ENCODE data around the gene PDZD2.
A peak's percentile ranks its signal among the peaks of the same experiment; 100 is the strongest.
"Not testable (repeated sequence)": the region's sequence is repeated elsewhere in the genome, so short reads cannot be mapped to it uniquely, and the experiment has no call there.

Gene PDZD2

DNA sequence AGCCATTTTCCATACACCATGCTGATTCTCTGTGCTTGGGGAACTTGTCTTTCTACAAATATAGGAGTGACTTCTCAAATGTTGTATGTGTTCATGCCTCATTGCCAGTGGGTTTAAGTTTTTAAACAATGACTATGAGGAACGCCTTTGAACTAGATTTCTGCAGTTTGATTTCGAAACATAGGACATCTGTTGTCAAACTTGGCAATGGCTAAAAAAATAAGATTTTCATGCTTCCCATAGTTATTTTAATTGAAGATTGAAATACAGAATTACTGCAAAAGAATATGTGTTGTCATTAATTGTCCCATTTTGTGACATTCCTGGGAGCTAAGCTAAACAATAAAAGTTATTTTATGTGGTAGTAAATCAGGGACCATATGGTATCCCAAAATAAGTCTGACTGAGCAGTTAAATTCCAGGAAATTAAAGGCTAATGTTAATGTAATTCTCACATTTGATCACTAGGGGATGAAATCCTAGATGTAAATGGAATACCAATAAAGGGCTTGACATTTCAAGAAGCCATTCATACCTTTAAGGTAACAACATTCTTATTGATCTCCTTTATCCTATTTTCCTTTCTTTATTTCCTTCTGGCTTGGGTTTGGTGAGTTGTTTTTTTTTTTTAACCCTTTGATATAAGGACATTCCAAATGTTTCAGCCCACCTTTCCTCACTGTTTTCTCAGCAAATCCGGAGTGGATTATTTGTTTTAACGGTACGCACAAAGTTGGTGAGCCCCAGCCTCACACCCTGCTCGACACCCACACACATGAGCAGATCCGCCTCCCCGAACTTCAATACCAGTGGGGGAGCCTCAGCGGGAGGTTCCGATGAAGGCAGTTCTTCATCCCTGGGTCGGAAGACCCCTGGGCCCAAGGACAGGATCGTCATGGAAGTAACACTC lies 418.5 kb downstream of the PDZD2 start:
- no peak for DNase-seq

DNA sequence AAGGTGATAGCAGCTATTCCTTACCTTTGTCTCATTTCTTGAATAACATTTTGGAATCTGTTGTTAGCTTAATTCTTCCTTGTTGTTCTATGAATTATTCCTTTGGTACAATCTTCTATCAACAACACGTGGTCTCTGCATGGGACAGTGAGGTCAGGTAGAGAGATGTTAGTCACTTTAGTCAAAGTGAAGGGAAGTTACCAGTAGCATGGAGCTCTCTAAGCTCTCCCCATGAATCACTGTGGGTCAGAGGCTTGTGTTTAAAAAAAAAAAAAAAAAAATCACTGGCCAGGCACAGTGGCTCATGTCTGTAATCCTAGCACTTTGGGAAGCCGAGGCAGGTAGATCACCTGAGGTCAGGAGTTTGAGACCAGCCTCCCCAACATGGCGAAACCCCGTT lies 419.2 kb downstream of the PDZD2 start:
- no peak for DNase-seq

DNA sequence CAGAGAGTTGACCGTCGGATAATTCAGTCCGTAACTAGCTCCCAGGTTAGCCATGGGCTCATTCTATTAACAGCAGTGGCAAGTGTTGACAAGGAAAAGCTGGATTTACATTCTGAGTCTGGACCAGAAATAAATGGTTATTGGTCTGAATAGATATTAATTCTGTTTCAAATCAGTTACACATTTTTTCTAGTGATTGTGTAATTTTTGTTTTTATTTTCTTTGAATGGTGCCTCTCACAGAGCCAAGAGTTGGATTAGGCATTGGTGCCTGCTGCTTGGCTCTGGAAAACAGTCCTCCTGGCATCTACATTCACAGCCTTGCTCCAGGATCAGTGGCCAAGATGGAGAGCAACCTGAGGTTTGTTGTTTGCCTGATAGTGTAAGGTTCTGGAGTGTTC lies 420.1 kb downstream of the PDZD2 start:
- DNase-seq: no peak

DNA sequence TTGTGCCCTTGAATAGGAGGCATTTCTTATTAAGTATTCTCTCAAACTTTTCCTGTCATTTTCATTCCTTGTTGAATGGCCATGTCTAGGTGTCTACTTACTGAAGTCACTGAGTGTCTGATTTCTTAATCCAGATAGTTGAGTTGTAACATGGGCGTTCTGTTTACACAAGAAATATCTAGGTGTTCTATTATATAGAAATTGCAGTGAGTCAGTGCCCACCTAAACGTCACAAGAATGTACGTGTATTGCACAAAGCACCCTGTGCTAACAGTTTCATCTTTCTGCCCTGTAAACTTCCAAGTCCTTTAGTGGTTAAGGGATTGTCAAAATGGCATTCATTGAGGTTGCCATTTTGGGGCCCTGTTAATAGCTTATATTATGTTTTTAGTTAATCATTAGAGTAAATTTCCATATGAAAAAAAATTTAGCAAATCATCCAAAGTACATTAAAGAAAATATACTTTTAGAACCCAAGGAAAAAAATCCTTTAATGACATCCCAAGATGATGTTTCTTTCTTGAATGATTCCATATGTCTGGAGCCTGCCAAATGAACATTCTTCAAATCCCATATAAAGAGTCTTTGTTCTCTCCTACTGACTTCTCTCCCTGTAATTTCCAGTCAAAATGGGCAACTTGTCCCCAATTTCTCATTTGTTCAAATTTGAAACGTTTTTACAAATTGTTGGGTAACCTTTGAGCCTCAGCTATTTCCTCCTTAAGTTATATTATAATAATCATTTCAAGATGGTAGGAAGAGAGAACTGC lies 421.0 kb downstream of the PDZD2 start:
- DNase-seq: no peak

DNA sequence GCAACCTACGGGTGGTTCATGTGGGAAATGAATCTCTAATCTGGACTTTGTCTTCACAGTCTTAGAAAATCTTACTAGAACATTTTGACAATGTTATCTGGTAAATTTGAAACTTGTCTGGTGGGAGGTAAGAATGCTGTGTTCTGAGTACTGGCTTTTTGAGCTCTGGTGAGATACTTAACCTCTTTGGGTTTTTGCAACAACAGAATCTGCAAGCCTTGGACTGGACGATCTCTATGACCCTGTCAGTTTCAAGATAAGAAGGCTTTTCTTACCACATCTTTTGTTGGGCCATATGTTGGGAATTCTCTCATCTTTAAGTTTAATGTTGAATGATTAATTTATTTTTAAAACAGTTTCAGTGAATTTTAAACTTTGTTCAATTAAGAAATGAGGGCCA lies 422.3 kb downstream of the PDZD2 start:
- no peak for DNase-seq

DNA sequence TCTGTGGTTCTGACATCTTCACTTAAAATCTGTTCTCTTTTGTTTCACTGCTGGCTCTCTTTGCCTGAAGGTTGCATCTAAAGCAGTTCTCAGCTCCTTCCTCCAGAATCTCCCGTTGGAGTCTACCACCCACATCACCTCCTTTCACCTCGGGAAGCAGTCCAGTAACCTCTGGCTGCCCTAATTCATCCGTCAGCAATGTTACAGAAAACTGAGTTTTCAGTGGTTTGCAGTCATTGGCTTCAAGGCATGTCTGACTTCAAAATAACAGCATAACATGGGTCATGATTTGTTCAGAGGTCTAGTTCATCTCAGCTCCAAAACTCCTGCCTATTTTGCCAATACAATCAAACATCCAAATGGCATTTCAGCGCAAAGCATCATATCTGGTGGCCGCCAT lies 427.5 kb downstream of the PDZD2 start:
- no peak for DNase-seq

DNA sequence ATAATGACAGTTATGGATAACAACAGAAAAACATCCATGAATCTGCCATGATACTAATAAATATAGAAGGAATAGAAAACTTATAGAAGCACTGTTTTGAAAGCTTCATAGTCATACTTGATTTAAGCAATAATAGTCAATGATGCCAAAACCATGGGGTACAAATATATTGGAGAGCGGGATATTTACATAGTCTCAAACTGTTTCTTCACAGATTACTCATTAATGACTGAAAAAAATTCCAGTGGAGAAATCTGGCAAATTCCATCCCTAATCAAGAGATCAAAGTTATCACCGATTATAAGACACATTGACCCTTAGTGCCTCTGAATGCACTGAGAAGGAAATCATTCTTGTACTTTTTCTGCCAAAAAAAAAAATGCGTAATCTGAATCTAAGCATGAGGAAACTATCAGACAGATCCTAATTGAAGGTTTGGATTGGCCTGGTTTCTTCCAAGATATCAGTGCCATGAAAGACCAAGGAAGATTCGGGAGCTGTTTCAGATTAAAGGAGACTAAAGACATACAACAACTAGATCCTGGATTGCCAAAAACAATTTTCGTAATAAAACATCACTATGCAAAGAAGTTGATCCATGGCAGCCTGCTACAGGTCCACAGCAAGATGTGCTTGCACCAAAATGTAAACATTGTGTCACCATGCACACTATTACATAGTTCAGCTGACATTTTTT lies 429.0 kb downstream of the PDZD2 start:
- DNase-seq: no peak

DNA sequence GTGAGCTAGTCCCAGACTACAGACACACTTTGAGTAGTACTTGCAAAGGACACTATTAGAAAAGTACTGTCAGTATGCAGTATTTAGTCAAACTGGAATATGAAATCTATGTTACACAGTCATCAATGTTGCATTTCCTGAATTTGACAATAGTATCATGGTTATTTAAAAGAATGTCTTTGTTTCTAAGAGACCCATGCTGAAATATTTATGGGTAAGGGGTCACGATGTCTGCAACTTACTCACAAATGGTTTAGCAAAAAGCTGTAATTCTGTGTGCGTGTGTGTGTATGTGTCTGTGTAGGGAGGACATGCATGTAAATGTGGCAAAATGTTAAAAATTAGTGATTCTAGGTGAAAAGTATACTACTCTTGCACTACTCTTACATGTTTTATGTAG lies 429.6 kb downstream of the PDZD2 start:
- no peak for DNase-seq

DNA sequence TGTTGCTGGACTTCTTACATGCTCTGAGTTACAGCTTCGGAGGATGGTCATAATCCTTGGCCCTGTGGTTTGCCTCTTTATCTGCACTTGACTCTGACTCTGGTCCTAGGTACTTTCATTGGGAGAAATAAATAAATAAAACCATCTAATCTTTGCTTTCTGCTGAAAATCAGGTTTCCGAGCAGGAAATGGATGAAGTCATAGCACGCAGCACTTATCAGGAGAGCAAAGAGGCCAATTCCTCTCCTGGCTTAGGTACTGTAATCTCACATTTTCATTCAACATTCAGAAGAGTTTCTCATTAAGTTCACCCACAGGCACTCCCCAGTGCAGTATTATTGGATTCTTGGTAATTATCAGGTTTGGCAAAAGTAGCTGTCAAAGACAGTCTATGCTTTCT lies 430.5 kb downstream of the PDZD2 start:
- DNase-seq: no peak

DNA sequence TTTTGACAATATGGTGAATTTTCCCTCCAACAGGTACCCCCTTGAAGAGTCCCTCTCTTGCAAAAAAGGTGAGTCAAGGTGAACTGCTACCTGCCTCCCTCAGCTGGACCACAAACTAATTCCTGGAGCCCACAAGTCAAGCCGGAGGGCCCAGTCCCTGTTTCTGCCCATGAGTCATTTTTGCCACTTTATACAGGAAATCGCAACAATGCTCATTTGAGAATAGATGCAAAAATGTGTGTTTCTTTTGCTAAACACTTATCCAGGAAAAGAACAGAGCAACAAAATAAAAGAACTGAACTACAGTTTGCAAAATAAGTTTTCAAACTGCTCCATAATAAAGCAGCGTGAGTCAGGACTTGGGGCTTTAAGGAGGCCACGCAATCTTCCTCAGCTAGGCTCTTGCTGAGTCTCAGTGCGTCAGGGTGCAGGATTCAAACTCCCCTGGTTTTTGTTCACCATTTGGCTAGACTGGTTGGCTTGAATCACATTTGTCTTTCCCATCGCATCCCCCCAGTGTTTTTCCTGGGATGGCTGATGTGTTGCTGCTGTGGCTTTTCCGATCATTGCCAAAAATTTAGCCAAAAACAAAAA lies 432.5 kb downstream of the PDZD2 start:
- DNase-seq: no peak

DNA sequence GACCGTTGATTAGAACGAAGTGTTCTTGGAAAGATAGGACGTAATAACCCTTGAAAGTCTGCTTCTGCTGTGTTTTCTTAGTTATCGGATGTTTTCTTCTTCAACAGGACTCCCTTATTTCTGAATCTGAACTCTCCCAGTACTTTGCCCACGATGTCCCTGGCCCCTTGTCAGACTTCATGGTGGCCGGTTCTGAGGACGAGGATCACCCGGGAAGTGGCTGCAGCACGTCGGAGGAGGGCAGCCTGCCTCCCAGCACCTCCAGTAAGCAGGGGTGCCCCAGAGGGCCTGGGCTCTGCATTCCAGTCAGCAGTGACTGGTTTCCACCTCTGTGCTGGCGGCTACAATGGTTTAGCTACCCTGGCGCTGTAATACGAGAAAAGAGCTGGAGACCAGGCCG lies 433.1 kb downstream of the PDZD2 start:
- no peak for DNase-seq

DNA sequence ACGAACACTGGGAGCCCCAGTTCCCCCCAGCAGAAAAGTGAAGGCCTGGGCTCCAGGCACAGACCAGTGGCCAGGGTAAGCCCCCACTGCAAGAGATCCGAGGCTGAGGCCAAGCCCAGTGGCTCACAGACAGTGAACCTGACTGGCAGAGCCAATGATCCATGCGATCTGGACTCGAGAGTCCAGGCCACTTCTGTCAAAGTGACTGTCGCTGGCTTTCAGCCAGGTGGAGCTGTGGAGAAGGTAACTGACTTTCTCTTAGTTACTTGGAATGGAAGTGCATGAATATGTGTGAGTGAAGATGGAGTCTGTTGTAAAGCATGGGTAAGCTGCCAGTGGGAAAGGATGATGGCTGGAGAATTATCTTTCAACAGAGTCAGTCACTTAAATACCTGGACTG lies 435.5 kb downstream of the PDZD2 start:
- no peak for DNase-seq

DNA sequence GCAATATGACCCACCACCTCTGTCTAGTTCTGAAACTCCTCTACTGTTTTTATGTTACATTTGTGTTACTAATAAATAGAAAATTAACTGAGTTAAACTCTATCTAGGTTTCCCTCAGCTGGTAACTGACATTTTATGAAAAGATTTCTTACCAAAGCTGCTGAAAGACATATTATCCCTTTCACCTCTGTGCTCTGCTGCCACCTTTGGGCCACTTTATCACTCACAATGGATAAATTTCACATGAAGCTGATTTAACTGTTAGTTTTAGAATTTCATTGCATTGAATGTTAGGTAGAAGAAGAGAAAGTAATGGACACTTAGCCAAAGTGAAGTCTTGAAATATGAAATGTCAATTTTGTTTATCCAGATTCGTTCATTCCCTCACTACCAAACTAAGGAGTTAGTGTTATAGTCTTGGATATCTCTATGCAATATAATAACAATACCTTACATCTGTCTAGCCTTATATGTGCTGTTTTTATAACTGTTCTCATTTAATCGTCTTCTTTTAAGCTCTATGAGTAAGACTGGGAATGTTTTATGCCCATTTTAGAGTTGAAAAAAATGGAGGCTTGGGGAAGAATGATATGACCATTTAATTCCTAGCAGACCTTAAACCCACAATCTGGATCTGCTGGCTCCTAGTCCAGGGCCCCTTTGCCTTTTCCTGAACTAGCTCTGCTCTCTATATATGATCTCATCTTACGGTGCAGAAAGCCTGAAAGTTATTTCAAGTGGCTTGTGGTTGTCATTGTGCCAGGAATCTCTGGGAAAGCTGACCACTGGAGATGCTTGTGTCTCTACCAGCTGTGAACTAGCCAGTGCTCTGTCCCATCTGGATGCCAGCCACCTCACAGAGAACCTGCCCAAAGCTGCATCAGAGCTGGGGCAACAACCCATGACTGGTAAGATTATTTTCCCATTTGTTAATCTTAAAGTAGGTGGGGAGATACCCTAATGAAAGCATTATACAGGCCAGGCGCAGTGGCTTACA lies 438.1 kb downstream of the PDZD2 start:
- DNase-seq: peak; percentile 45

DNA sequence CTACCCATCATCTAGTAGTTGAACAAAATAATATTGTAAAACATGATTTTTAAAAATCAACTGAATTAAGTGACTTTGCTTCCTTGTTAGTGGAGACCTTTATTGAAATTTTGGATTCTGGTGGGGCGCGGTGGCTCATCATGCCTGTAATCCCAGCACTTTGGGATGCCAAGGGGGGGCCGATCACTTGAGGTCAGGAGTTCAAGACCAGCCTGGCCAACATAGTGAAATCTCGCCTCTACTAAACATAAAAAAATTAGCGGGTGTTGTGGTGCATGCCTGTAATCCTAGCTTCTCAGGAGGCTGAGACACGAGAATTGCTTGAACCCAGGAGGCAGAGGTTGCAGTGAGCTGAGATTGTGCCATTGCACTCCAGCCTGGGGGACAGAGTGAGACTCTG lies 439.9 kb downstream of the PDZD2 start:
- DNase-seq: not testable (repeated sequence)

DNA sequence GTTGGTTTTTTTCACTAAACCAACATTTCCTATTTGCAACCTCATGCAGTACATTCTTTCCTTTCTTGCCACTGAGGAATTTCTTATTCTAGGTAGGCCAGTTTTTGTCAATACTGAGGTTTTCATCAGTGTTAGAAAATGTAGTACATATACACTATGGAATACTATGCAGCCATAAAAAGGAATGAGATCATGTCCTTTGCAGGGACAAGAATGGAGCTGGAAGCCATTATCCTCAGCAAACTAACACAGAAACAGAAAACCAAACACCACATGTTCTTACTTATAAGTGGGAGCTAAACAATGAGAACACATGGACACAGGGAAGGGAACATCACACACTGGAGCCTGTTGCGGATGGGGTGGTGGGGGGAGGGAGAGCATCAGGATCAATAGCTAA lies 441.6 kb downstream of the PDZD2 start:
- not testable (repeated sequence) for DNase-seq

DNA sequence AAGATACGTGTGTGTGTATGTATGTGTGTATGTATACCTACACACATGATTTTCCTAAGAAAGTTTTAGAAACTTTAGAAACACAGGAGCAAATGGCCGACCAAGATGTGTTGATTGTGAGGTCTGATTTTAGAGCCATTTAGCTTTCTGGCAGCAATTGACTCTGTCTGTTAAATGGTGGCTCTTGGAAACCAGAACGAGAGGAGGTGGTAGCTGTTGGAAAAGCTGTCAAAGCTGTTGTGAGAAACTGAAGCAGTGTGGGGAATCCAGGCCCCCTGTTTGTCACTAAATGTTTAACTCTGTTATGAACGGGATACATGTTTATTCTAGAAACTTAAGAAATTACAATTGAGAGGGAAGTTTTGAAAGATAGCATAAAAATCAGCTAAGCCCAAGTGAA lies 443.8 kb downstream of the PDZD2 start:
- DNase-seq: no peak

DNA sequence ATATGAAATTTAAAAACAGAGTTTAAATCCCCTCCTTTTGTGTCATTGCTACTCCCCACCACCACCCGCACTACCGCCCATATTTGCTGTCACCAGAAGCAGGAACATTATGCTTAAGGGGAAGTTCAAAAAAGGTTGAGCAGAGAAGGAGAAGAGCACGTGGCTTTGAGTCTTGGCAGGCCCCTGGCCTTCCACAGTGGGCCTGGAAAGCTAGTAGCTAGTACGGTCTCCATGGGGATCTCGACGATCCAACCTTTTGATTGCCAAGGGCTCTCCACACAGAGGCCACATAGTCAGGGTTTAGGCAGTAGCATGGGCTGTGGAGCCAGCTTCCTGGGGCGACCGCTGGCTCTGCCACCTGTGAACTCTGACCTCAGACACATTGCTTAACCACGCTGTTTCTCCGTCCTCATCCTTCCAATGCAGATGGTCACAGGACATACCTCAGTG lies 445.1 kb downstream of the PDZD2 start:
- DNase-seq: no peak

DNA sequence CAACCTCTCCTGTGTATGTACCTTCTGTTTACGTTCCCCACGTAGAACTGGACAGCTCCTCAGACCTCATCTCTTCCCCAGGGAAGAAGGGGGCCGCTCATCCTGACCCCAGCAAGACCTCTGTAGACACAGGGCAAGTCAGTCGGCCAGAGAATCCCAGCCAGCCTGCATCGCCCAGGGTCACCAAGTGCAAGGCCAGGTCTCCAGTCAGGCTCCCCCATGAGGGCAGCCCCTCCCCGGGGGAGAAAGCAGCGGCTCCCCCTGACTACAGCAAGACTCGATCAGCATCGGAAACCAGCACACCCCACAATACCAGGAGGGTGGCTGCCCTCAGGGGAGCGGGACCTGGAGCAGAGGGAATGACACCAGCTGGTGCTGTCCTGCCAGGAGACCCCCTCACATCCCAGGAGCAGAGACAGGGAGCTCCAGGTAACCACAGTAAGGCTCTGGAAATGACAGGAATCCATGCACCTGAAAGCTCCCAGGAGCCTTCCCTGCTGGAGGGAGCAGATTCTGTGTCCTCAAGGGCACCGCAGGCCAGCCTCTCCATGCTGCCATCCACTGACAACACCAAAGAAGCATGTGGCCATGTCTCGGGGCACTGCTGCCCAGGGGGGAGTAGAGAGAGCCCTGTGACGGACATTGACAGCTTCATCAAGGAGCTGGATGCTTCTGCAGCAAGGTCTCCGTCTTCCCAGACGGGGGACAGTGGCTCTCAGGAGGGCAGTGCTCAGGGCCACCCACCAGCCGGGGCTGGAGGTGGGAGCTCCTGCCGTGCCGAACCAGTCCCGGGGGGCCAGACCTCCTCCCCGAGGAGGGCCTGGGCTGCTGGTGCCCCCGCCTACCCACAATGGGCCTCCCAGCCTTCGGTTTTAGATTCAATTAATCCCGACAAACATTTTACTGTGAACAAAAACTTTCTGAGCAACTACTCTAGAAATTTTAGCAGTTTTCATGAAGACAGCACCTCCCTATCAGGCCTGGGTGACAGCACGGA lies 448.5 kb downstream of the PDZD2 start:
- DNase-seq: no peak

DNA sequence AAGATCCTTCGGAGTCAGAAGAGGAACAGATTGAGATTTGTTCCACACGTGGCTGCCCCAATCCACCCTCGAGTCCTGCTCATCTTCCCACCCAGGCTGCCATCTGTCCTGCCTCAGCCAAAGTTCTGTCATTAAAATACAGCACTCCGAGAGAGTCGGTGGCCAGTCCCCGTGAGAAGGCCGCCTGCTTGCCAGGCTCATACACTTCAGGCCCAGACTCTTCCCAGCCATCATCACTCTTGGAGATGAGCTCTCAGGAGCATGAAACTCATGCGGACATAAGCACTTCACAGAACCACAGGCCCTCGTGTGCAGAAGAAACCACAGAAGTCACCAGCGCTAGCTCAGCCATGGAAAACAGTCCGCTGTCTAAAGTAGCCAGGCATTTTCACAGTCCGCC lies 449.3 kb downstream of the PDZD2 start:
- DNase-seq: no peak

All from NCI-H1105 treated with DMSO at 0.1 percent for 48 hours (cell line).